ENCODE results near the gene KCNQ5.

DNA sequence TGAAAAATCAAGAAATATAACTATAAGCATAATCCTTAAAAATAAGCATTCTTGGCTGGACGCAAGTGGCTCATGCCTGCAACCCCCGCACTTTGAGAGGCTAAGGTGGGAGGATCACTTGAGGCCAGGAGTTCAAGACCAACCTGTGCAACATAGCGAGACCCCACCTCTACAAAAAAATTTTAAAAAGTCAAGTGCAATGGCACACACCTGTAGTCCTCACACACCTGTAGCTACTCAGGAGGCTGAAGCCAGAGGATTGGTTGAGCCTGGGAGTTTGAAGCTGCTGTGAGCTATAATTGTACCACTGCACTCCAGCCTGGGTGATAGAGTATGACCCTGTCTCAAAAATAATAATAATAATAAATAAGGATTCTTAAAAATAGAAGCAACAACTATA is 494.5 kb downstream of the KCNQ5 start:
- TF ChIP-seq, protein P1, sequence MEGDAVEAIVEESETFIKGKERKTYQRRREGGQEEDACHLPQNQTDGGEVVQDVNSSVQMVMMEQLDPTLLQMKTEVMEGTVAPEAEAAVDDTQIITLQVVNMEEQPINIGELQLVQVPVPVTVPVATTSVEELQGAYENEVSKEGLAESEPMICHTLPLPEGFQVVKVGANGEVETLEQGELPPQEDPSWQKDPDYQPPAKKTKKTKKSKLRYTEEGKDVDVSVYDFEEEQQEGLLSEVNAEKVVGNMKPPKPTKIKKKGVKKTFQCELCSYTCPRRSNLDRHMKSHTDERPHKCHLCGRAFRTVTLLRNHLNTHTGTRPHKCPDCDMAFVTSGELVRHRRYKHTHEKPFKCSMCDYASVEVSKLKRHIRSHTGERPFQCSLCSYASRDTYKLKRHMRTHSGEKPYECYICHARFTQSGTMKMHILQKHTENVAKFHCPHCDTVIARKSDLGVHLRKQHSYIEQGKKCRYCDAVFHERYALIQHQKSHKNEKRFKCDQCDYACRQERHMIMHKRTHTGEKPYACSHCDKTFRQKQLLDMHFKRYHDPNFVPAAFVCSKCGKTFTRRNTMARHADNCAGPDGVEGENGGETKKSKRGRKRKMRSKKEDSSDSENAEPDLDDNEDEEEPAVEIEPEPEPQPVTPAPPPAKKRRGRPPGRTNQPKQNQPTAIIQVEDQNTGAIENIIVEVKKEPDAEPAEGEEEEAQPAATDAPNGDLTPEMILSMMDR (IDR thresholded peaks at IDR 0.05), result no peak
- no peak for TF ChIP-seq EZH2 (IDR thresholded peaks at IDR 0.05)
- no peak for TF ChIP-seq EZH2phosphoT487 (IDR thresholded peaks at IDR 0.05)
